HepG2 (cell line): ENCODE results near the gene BACE1-AS. TPM values are rescaled to one million over a fixed set of nuclear protein-coding genes. Genes with fewer than 3 reads are reported as not detected.

Experiments
- ATAC-seq: fragments of 200-7000 bp; cut with Tn5 transposase; 3 replicates; pipeline ENCODE4 v1.9.1; 2020; ENCODE audit warnings: mild to moderate bottlenecking, moderate library complexity
- BruUV-seq: library from RNA; stranded (reverse); fragments of 400-500 nt; replicated peaks from 2 replicates; lab custom pipeline; 2021; lab: Mats Ljungman, UMichigan
- CTCF ChIA-PET: fragments of 300-600 bp; formaldehyde crosslinking; extraction: SDS; loops from one replicate; lab custom pipeline; 2021; ENCODE audit warnings: low total read pairs, inconsistent platforms, low intra/inter-chr PET ratio; lab: Yijun Ruan, JAX
- POLR2A ChIA-PET: fragments of 350-600 bp; sonication (Branson Sonifier 250); formaldehyde crosslinking; loops from one replicate; lab custom pipeline; 2020; ENCODE audit warnings: antibody characterized with exemption, inconsistent platforms; lab: Yijun Ruan, JAX
- DNase-seq: peaks from one replicate; pipeline ENCODE4 v3.0.0-alpha.2; 2015; ENCODE audit warnings: low spot score
- FAIRE-seq: peaks from 3 replicates; lab custom pipeline; 2011; peaks lifted over from hg19 to GRCh38; lab: Jason Lieb, UNC
- H2AFZ ChIP-seq: one replicate; pipeline ENCODE4 v1.6.1; 2011; ENCODE audit warnings: low read length, inconsistent platforms
- H3K27ac ChIP-seq: fragments of 300-600 bp; 3 replicates; pipeline ENCODE4 v1.8.0; 2011; ENCODE audit warnings: mixed run types, mild to moderate bottlenecking, mixed read lengths, low read length, inconsistent platforms; ENCODE audit not compliant: insufficient read depth; ENCODE audit errors: extremely low read length
- H3K27me3 ChIP-seq, 2 experiments: fragments of 200-600 bp in 1 of 2; 2 replicates in 1 of 2; 3 replicates in 1 of 2; pipeline versions ENCODE4 v1.6.0 to v1.8.0; 2011; ENCODE audit warnings: low read length in 2 of 2, mild to moderate bottlenecking in 2 of 2, moderate library complexity in 2 of 2, inconsistent platforms in 1 of 2; ENCODE audit not compliant: insufficient read depth in 2 of 2, control insufficient read depth in 1 of 2
- H3K36me3 ChIP-seq, 2 experiments: fragments of 200-600 bp in 1 of 2; replicated peaks in 1 of 2; 2 replicates in 1 of 2; 3 replicates in 1 of 2; pipeline versions ENCODE4 v1.5.1 to v1.8.0; 2011; ENCODE audit warnings: low read length in 2 of 2, inconsistent platforms in 1 of 2; ENCODE audit not compliant: insufficient read depth in 2 of 2, control insufficient read depth in 1 of 2
- H3K4me1 ChIP-seq: 2 replicates; pipeline ENCODE4 v1.5.1; 2012; ENCODE audit warnings: low read length, inconsistent platforms; ENCODE audit not compliant: insufficient read depth
- H3K4me2 ChIP-seq: 2 replicates; pipeline ENCODE4 v1.6.0; 2011; ENCODE audit warnings: low read depth, low read length, inconsistent platforms
- H3K4me3 ChIP-seq, 3 experiments: fragments of 200-600 bp in 1 of 3; sonication (generic), shearing (Covaris generic) in 1 of 3; replicated peaks in 1 of 3; 2 replicates each; pipeline ENCODE4 v1.5.1; 2011 to 2016; ENCODE audit warnings: low read length in 3 of 3, inconsistent platforms in 2 of 3, low read depth in 2 of 3, mild to moderate bottlenecking in 2 of 3, control low read depth in 1 of 3, mixed read lengths in 1 of 3; ENCODE audit not compliant: insufficient read depth in 1 of 3
- H3K79me2 ChIP-seq: one replicate; pipeline ENCODE4 v1.6.1; 2011; ENCODE audit warnings: low read length, inconsistent platforms; ENCODE audit not compliant: insufficient read depth
- H3K9ac ChIP-seq: 2 replicates; pipeline ENCODE4 v1.6.0; 2011; ENCODE audit warnings: mild to moderate bottlenecking, low read depth, low read length, inconsistent platforms; ENCODE audit not compliant: insufficient read depth
- H3K9me3 ChIP-seq: 2 replicates; pipeline ENCODE4 v1.5.1; 2012; ENCODE audit warnings: mild to moderate bottlenecking, low read length
- H4K20me1 ChIP-seq: 2 replicates; pipeline ENCODE4 v1.6.0; 2011; ENCODE audit warnings: inconsistent platforms, mild to moderate bottlenecking, low read length, moderate library complexity; ENCODE audit not compliant: insufficient read depth
- NR1H2 ChIP-seq: sonication (generic); formaldehyde crosslinking; IDR thresholded peaks from 2 replicates; pipeline ENCODE4 v1.8.1; 2022; ENCODE audit warnings: low read depth, missing genetic modification reagents, borderline replicate concordance
- RELA ChIP-seq: sonication (generic); formaldehyde crosslinking; IDR thresholded peaks from 2 replicates; pipeline ENCODE4 v1.4.0; 2020; ENCODE audit warnings: missing genetic modification reagents
- SOX13 ChIP-seq, 3 experiments: fragments of 450-650 bp in 1 of 3; sonication (generic) in 1 of 3; formaldehyde crosslinking in 1 of 3; IDR thresholded peaks in 2 of 3; conservative IDR thresholded peaks in 1 of 3; 2 replicates each; pipeline versions ENCODE4 v1.5.0 to v1.6.1; 2016 to 2020; ENCODE audit warnings: antibody characterized with exemption in 1 of 3, mild to moderate bottlenecking in 1 of 3, missing compliant biosample characterization in 1 of 3, missing genetic modification reagents in 1 of 3, moderate library complexity in 1 of 3
- TGIF2 ChIP-seq: IDR thresholded peaks from 2 replicates; pipeline ENCODE4 v1.6.1; 2016; ENCODE audit warnings: control low read depth, missing compliant biosample characterization
- YEATS2 ChIP-seq: sonication (generic); formaldehyde crosslinking; IDR thresholded peaks from 2 replicates; pipeline ENCODE4 v1.4.0; 2020; ENCODE audit warnings: missing genetic modification reagents, borderline replicate concordance
- ZBTB3 ChIP-seq: sonication (generic); formaldehyde crosslinking; IDR thresholded peaks from 2 replicates; pipeline ENCODE4 v1.4.0; 2020; ENCODE audit warnings: low read depth, mild to moderate bottlenecking, moderate library complexity, missing genetic modification reagents, borderline replicate concordance
- ZBTB7A ChIP-seq: sonication (generic); formaldehyde crosslinking; IDR thresholded peaks from 2 replicates; pipeline ENCODE4 v1.8.0; 2022; ENCODE audit warnings: mild to moderate bottlenecking, missing genetic modification reagents
- ZNF224 ChIP-seq: sonication (generic); formaldehyde crosslinking; IDR thresholded peaks from 2 replicates; pipeline ENCODE4 v1.5.0; 2020; ENCODE audit warnings: mild to moderate bottlenecking, missing genetic modification reagents
- ZNF34 ChIP-seq: sonication (generic); formaldehyde crosslinking; IDR thresholded peaks from 2 replicates; pipeline ENCODE4 v1.4.0; 2020; ENCODE audit warnings: mild to moderate bottlenecking, missing genetic modification reagents, borderline replicate concordance
- ZNF496 ChIP-seq: sonication (generic); formaldehyde crosslinking; IDR thresholded peaks from 2 replicates; pipeline ENCODE4 v1.8.1; 2023; ENCODE audit warnings: mild to moderate bottlenecking, moderate library complexity, missing genetic modification reagents; ENCODE audit not compliant: insufficient replicate concordance
- ZNF577 ChIP-seq: sonication (generic); formaldehyde crosslinking; IDR thresholded peaks from 2 replicates; pipeline ENCODE4 v1.4.0; 2020; ENCODE audit warnings: mild to moderate bottlenecking, low read depth, missing genetic modification reagents, borderline replicate concordance
- ZNF720 ChIP-seq: sonication (generic); formaldehyde crosslinking; IDR thresholded peaks from 2 replicates; pipeline ENCODE4 v1.4.0; 2020; ENCODE audit warnings: missing genetic modification reagents
- ZNF883 ChIP-seq: sonication (generic); formaldehyde crosslinking; IDR thresholded peaks from 2 replicates; pipeline ENCODE4 v1.5.1; 2020; ENCODE audit warnings: mild to moderate bottlenecking, missing genetic modification reagents; ENCODE audit errors: not compliant biosample characterization
- WGBS: methylation state at CpG from one replicate; pipeline ENCODE4 v1.1.6; 2017; ENCODE audit warnings: low lambda C conversion rate; 5-methylcytosine and 5-hydroxymethylcytosine counted together
- in situ Hi-C: cut with HindIII; loops from 2 replicates; pipeline ENCODE4 v1.10.0; 2017; ENCODE audit warnings: low pct_unique_long_range_greater_than_20kb; ENCODE audit not compliant: extremely low pct_ligation_motif_present
- intact Hi-C: fragments of 100-400 bp; cut with micrococcal nuclease; formaldehyde crosslinking; loops from one replicate; pipeline ENCODE4 v1.10.0; 2022; ENCODE audit not compliant: unreplicated experiment
- polyA plus RNA-seq, 8 experiments: library from polyadenylated mRNA; depleted of rRNA in 3 of 8; stranded (reverse) in 7 of 8; unstranded in 1 of 8; fragments of >200 nt; fragmentation: Illumina TruSeq in 4 of 8; extraction: Trizol in 4 of 8; gene quantifications; 2 replicates each; pipeline versions ENCODE4 v1.2.1 to v1.2.3, GENCODE V29; 2011 to 2016; ENCODE audit warnings: low read depth in 4 of 8, missing spikeins in 1 of 8, mixed read lengths in 1 of 8; ENCODE audit not compliant: insufficient read depth in 1 of 8
- total RNA-seq, 5 experiments: library from RNA; depleted of rRNA; stranded (reverse); fragments of >200 nt; fragmentation: Illumina TruSeq; extraction: Trizol; gene quantifications; 2 replicates each; pipeline ENCODE4 v1.2.3, GENCODE V29; 2016; ENCODE audit warnings: low read depth in 1 of 5
- TF ChIP-seq, protein P1 (sequence below): sonication (generic); formaldehyde crosslinking; IDR thresholded peaks from 2 replicates; pipeline ENCODE4 v1.5.1; 2020; ENCODE audit warnings: mild to moderate bottlenecking, missing genetic modification reagents, moderate library complexity
- TF ChIP-seq, protein P2 (sequence below): sonication (generic); formaldehyde crosslinking; IDR thresholded peaks from 2 replicates; pipeline ENCODE4 v1.8.1; 2022; ENCODE audit warnings: mild to moderate bottlenecking, missing genetic modification reagents
- TF ChIP-seq, protein P3 (sequence below): sonication (generic); formaldehyde crosslinking; IDR thresholded peaks from 2 replicates; pipeline ENCODE4 v1.4.0; 2020; ENCODE audit warnings: missing genetic modification reagents

Gene BACE1-AS
- total and polyA plus RNA-seq, 2 of the 13 experiments (the other 11 are each of a cell fraction or from before 2014, with no cell fraction given): 2.0 to 3.9 TPM

DNA sequence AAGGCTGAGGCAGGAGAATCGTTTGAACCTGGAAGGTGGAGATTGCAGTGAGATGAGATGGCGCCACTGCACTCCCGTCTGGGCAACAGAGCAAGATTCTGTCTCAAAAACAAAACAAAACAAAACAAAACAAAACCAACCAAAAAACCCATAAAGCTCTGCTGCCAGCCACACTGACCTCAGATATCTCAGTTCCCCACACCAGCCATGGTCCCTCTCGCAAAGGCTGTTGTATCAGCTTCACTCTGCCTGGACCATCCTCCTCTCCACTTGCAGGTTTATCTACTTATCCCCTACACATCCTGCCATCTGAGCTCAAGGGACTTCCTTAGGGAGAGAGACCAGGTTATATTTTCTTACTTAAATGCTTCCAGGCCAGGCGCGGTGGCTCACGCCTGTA, 11.1 kb downstream of the BACE1-AS start (continued):
- TF ChIP-seq RELA (CRISPR knock-in tag) (no peak), ZBTB7A (CRISPR knock-in tag) (no peak), ZNF577 (CRISPR knock-in tag) (no peak), ZBTB3 (no peak)

DNA sequence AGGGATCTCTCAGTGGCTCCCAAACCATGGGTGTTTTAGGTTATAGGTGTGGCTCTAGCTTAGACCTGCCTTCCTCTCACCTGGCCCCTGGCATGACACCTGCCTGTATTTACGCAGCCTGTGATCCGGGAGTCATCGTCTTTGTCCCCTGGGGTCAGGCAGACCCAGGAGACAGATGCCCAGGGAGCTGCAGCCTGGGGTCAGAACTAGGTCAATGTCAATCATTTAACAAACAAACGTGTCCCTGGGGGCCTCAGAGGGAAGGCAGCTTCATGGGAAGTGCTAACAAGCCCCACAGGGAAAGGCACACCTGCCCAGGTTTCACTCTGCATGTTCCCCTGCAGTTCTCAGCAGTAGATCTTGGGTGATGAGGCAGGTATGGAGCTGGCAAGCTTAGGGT, 12.0 kb downstream of the BACE1-AS start:
- intact Hi-C loops: no loop called here
- no CpG with 5 or more reads among the region's 4 CpGs for WGBS
- TF ChIP-seq ZNF496: no peak
- TF ChIP-seq, protein P1, sequence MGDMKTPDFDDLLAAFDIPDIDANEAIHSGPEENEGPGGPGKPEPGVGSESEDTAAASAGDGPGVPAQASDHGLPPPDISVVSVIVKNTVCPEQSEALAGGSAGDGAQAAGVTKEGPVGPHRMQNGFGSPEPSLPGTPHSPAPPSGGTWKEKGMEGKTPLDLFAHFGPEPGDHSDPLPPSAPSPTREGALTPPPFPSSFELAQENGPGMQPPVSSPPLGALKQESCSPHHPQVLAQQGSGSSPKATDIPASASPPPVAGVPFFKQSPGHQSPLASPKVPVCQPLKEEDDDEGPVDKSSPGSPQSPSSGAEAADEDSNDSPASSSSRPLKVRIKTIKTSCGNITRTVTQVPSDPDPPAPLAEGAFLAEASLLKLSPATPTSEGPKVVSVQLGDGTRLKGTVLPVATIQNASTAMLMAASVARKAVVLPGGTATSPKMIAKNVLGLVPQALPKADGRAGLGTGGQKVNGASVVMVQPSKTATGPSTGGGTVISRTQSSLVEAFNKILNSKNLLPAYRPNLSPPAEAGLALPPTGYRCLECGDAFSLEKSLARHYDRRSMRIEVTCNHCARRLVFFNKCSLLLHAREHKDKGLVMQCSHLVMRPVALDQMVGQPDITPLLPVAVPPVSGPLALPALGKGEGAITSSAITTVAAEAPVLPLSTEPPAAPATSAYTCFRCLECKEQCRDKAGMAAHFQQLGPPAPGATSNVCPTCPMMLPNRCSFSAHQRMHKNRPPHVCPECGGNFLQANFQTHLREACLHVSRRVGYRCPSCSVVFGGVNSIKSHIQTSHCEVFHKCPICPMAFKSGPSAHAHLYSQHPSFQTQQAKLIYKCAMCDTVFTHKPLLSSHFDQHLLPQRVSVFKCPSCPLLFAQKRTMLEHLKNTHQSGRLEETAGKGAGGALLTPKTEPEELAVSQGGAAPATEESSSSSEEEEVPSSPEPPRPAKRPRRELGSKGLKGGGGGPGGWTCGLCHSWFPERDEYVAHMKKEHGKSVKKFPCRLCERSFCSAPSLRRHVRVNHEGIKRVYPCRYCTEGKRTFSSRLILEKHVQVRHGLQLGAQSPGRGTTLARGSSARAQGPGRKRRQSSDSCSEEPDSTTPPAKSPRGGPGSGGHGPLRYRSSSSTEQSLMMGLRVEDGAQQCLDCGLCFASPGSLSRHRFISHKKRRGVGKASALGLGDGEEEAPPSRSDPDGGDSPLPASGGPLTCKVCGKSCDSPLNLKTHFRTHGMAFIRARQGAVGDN: peak; percentile 26; the same call in 1 of the 2 replicates
- TF ChIP-seq TGIF2 (CRISPR knock-in tag): no peak
- no peak for TF ChIP-seq ZNF34 (CRISPR knock-in tag)
- no peak for TF ChIP-seq YEATS2
- no peak for TF ChIP-seq ZNF720 (CRISPR knock-in tag)
- TF ChIP-seq, protein P2, sequence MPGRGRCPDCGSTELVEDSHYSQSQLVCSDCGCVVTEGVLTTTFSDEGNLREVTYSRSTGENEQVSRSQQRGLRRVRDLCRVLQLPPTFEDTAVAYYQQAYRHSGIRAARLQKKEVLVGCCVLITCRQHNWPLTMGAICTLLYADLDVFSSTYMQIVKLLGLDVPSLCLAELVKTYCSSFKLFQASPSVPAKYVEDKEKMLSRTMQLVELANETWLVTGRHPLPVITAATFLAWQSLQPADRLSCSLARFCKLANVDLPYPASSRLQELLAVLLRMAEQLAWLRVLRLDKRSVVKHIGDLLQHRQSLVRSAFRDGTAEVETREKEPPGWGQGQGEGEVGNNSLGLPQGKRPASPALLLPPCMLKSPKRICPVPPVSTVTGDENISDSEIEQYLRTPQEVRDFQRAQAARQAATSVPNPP (CRISPR knock-in tag): no peak
- TF ChIP-seq ZNF883 (CRISPR knock-in tag): no peak
- no peak; the same call in 1 of the 2 replicates for TF ChIP-seq NR1H2 (CRISPR knock-in tag)
- TF ChIP-seq, protein P3, sequence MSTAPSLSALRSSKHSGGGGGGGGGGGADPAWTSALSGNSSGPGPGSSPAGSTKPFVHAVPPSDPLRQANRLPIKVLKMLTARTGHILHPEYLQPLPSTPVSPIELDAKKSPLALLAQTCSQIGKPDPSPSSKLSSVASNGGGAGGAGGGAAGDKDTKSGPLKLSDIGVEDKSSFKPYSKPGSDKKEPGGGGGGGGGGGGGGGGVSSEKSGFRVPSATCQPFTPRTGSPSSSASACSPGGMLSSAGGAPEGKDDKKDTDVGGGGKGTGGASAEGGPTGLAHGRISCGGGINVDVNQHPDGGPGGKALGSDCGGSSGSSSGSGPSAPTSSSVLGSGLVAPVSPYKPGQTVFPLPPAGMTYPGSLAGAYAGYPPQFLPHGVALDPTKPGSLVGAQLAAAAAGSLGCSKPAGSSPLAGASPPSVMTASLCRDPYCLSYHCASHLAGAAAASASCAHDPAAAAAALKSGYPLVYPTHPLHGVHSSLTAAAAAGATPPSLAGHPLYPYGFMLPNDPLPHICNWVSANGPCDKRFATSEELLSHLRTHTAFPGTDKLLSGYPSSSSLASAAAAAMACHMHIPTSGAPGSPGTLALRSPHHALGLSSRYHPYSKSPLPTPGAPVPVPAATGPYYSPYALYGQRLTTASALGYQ (CRISPR knock-in tag): no peak
- no peak for TF ChIP-seq SOX13 (IDR thresholded peaks at IDR 0.05)
- peak in 1 of 2 experiments; percentile 62; a peak in 1 of 4 replicates for TF ChIP-seq SOX13 (CRISPR knock-in tag; conservative IDR thresholded peaks at IDR 0.05 in 1 of 2, IDR thresholded peaks at IDR 0.05 in 1 of 2)
- TF ChIP-seq ZNF224 (CRISPR knock-in tag): no peak

More for the DNA sequence above, 12.0 kb downstream of the BACE1-AS start:
- H3K9ac ChIP-seq: no peak overlapping the region
- H3K27me3 ChIP-seq: no peaks in the 10 kb centered on the region; a peak in 1 of 5 replicates
- H3K9me3 ChIP-seq: no peaks in the 10 kb centered on the region
- in situ Hi-C loops: no loop called here
- H3K79me2 ChIP-seq: peaks cover 2% of the 10 kb centered on the region
- peak; percentile 38 for DNase-seq
- H3K27ac ChIP-seq: no peak overlapping the region
- no peaks in the 10 kb centered on the region for H3K36me3 ChIP-seq
- peak overlapping the region; percentile 48 for H3K4me2 ChIP-seq
- peaks cover 65% of the 10 kb centered on the region for H3K4me1 ChIP-seq
- no peak overlapping the region; a peak in 1 of 6 replicates for H3K4me3 ChIP-seq
- H4K20me1 ChIP-seq: no peaks in the 10 kb centered on the region
- BruUV-seq: no TSS peak
- ChIA-PET CTCF (no interaction called here), POLR2A (interaction anchor here (6.5 to 7.1 kb wide), 2 partner anchors 12 to 25 kb away, joined by 33 to 62 read pairs; partner anchors contain the start of genes BACE1 and CEP164)
- FAIRE-seq: no peak
- ATAC-seq: no peak
- no peak overlapping the region for H2AFZ ChIP-seq
